HL-60 (cell line): ENCODE results near the gene TBCD.
"Not testable (repeated sequence)": the region's sequence is repeated elsewhere in the genome, so short reads cannot be mapped to it uniquely, and the experiment has no call there.

Source experiments
- DNase-seq, 2 experiments: peaks; one replicate each; pipeline ENCODE4 v3.0.0-alpha.2; 2010 to 2020; ENCODE audit warnings: low read depth in 1 of 2, low spot score in 1 of 2
- H3K27ac ChIP-seq: fragments of 250-450 bp; sonication (Bioruptor Pico); replicated peaks from 2 replicates; pipeline ENCODE4 v1.5.1; 2020; ENCODE audit warnings: mild to moderate bottlenecking, moderate library complexity
- H3K27me3 ChIP-seq: fragments of 250-450 bp; sonication (Bioruptor Pico); 2 replicates; pipeline ENCODE4 v1.5.1; 2021; ENCODE audit warnings: mild to moderate bottlenecking, moderate library complexity; ENCODE audit not compliant: insufficient read depth, poor library complexity, severe bottlenecking
- H3K4me3 ChIP-seq: replicated peaks from 2 replicates; pipeline ENCODE4 v1.5.1; 2011; ENCODE audit warnings: mild to moderate bottlenecking, control low read depth, low read length; ENCODE audit not compliant: insufficient read depth
- CTCF ChIP-seq: IDR thresholded peaks from one replicate; pipeline ENCODE4 v1.5.1; 2011; ENCODE audit warnings: low read length, control low read depth, inconsistent platforms; ENCODE audit not compliant: insufficient read depth
- GABPA ChIP-seq: IDR thresholded peaks from 2 replicates; pipeline ENCODE4 v1.6.1; 2012; ENCODE audit warnings: low read depth
- POLR2AphosphoS5 ChIP-seq: IDR thresholded peaks from 2 replicates; pipeline ENCODE4 v1.6.1; 2012; ENCODE audit warnings: low read depth
- REST ChIP-seq: IDR thresholded peaks from 2 replicates; pipeline ENCODE4 v1.6.1; 2012; ENCODE audit warnings: low read depth; ENCODE audit not compliant: insufficient replicate concordance
- SPI1 ChIP-seq: IDR thresholded peaks from 2 replicates; pipeline ENCODE4 v1.6.1; 2012; ENCODE audit warnings: low read depth, mild to moderate bottlenecking, borderline replicate concordance

The TBCD gene

GRCh38 chr17:82776454-82776853 is 24.6 kb downstream of the TBCD start:
- Histone ChIP-seq H3K27me3 (no peaks in the 10 kb centered on the region), H3K4me3 (no peak overlapping the region), H3K27ac (no peak overlapping the region)
- DNase-seq = no peak
- no peak for TF ChIP-seq REST
- TF ChIP-seq POLR2AphosphoS5 = no peak
- TF ChIP-seq SPI1 = no peak
- TF ChIP-seq CTCF = no peak
- TF ChIP-seq GABPA = no peak

GRCh38 chr17:82777778-82778375 is 26.0 kb downstream of the TBCD start:
- not testable (repeated sequence) for H3K27ac ChIP-seq, H3K4me3 ChIP-seq, DNase-seq, H3K27me3 ChIP-seq

GRCh38 chr17:82779541-82779940 is 27.7 kb downstream of the TBCD start:
- TF ChIP-seq CTCF = no peak
- no peak for TF ChIP-seq SPI1
- TF ChIP-seq POLR2AphosphoS5 = no peak
- TF ChIP-seq REST = no peak
- TF ChIP-seq GABPA = no peak
- DNase-seq = no peak
- Histone ChIP-seq H3K4me3 (no peak overlapping the region), H3K27me3 (no peaks in the 10 kb centered on the region), H3K27ac (no peak overlapping the region)

- no peaks in the 10 kb centered on the region for H3K27me3 ChIP-seq
- H3K27ac ChIP-seq = no peak overlapping the region
- no peak overlapping the region for H3K4me3 ChIP-seq
- TF ChIP-seq GABPA (no peak), POLR2AphosphoS5 (no peak), REST (no peak), SPI1 (no peak), CTCF (no peak)
- DNase-seq = no peak
Measured at GRCh38 chr17:82780195-82780594, 28.3 kb downstream of the TBCD start.
